RCC 7860 (cell line): Measurements from ENCODE around the gene CD84.
"Not testable (repeated sequence)": the region's sequence is repeated elsewhere in the genome, so short reads cannot be mapped to it uniquely, and the experiment has no call there.

Source experiments
- DNase-seq: peaks from one replicate; pipeline ENCODE4 v3.0.0-alpha.2; 2015; ENCODE audit warnings: low spot score
- FAIRE-seq: peaks from 2 replicates; lab custom pipeline; 2012; peaks lifted over from hg19 to GRCh38; lab: Jason Lieb, UNC

CD84 gene

GRCh38 chr1:160544647-160545046 lies 34.6 kb downstream of the CD84 start:
- no peak for FAIRE-seq
- no peak for DNase-seq

GRCh38 chr1:160542303-160542945 lies 36.9 kb downstream of the CD84 start:
- peak; percentile 32 for DNase-seq
- peak; percentile 86 for FAIRE-seq

GRCh38 chr1:160541622-160542302 lies 37.5 kb downstream of the CD84 start:
- peak; percentile 48 for FAIRE-seq

GRCh38 chr1:160540859-160541233 lies 38.5 kb downstream of the CD84 start:
- DNase-seq, result no peak
- FAIRE-seq, result no peak

More at GRCh38 chr1:160541622-160542302, 37.5 kb downstream of the CD84 start:
- DNase-seq, result peak; percentile 12

DNA sequence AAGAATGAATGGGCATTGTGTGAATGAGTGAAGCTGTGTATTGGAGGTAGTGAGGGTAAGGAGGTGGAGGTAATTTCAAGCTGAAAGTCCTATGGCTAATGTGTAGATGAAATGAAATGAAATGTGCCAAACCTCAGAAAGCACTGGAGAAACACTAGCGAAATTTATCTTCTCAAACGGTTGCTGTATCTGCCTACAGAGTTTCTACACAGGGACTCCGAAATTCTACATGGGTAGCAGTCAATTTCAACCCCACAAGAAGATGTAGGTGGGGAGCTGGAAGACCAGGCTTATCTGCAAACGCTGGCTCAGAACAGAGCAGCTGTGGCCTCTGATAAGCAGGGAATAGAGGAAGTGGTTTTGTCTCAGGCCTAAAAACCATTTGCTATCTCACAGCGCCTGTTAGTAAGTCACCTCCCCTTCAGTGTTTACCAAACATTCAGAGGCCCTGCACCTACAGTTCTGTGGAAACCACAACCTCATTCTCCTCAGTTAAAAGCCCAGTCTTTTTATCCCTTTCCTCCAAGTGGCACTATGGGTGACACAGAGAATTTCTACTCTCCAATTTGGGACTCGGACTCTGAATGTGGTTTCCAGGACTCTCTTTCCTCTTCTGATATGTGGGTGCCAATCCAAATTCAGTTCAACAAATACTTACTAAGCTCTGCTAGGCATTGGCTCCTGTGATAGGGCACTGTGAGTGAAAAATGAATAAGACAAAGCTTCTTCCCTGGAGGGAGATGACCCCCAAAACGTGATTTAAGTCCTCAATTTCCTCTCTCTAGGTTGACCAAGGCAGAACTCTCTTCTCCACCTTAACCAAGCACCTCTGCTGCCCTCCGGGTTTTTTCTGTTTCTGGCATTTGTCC lies 39.1 kb downstream of the CD84 start:
- no peak for FAIRE-seq
- no peak for DNase-seq

DNA sequence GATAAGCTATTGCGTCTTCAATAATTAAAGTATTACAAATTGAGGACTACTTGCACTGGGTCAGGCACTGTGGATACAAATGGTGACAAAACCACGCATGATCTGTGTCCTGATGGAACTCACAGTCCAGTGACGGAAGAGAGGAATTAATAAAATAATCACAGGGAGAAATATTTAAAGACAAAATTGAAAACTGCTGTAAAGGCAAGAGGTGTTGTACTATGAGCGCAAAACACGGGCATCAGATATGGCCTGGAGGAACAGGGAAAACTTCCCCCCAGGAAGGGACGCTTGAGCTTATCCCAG lies 39.7 kb downstream of the CD84 start:
- DNase-seq (no peak), FAIRE-seq (no peak)

DNA sequence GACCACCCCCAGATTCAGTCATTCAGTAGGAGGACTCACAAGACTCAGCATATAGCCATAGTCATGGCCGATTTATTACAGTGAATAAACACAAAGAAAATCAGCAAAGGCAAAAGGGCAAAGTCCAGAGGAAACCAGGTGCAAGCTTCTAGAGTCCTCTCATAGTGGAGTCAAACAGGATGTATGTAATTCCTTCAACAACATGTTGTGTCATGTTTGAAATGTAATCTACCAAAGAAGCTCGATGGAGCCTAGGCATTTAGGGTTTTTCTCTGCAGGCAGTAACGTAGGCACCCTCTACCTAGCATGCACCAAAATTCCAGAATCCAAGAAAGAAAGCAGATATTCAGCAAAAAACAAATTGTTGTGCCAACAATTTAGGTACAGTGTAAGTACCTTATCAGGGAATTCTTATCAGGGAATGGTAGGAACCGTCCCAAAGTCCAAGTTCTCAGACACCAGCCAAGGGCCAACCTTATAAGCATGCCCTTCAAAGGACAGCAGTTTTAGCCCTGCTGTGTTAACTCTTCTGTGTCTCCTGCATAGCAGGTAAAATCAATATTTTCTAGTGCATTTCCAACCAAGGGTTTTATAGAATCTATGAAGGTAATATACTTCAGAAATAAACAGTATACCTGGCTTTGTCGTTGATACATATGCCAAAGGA lies 40.2 kb downstream of the CD84 start:
- FAIRE-seq (no peak), DNase-seq (no peak)

DNA sequence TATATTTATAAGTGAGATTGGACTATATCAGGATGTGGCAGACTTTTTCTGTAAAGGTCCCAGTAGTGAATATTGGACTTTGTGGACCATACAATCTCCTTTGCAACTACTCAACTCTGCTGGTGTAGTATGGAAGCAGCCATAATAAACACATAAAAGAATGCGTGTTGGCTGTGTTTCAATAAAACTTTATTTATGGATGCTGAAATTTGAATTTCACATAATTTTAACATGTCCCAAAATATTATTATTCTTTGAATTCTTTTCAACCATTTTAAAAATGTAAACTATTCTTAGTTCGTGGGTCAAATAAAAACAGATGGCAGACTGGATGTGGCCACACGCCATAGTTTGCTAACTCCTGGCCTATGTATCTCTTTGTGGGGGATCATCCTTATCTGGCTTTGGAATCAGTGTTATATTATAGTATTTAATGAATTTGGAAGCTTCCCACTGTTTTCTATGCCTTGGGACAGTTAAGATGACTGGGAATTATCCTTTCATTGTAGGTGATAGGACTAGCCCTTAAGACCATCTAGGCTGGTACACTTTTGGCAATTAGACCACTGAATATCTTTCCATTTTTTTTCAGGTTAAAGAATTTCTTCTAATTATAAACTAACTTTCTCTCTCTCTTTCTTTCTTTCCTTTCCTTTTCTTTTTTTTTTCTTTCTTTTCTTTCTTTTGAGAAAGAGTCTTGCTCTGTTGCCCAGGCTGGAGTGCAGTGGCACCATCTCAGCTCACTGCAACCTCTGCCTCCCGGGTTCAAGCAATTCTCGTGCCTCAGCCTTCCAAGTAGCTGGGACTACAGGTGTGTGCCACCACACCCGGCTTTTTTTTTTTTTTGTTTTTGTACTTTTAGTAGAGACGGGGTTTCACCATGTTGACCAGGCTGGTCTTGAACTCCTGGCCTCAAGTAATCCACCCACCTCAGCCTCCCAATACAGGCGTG lies 41.3 kb downstream of the CD84 start:
- DNase-seq (no peak), FAIRE-seq (no peak)

DNA sequence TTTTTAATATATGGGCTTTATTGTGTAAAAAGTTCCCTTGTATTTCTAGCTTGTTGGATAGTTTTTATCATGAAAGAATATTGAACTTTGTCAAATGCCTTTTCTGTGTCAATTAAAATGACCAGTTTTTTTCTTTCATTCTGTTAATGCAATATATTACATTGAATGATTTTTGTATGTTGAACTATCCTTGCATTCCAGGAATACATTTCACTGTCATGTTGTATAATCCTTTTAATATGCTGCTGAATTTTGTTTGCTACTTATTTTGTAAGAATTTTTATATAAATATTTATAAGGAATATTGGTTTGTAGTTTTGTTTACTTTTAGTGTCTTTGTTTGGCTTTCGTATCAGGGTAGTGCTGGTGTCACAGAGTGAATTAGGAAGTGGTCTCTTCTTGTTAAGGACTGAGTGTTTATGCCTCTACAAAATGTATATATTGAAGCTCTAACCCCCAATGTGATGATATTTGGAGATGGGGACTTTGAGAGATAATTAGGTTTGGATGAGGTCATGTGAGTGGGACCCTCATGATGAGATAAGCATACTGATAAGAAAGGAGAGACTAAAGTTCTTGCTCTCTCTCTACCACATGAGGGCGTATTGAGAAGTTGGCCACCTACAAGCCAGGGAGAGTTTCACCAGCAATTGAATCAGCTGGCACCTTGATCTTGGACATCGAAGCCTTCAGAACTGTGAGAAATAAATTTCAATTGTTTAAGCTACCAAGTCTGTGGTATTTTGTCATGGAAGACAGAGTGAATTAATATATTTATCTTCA lies 44.3 kb downstream of the CD84 start:
- no peak for FAIRE-seq

GRCh38 chr1:160532557-160532813 lies 46.8 kb downstream of the CD84 start:
- FAIRE-seq, DNase-seq: not testable (repeated sequence)

More for the DNA sequence above, 44.3 kb downstream of the CD84 start:
- DNase-seq, result no peak

GRCh38 chr1:160531809-160532556 lies 47.3 kb downstream of the CD84 start:
- FAIRE-seq, DNase-seq: not testable (repeated sequence)

- not testable (repeated sequence) for DNase-seq, FAIRE-seq
These were observed 49.8 kb downstream of the CD84 start for GRCh38 chr1:160529401-160529952.

DNA sequence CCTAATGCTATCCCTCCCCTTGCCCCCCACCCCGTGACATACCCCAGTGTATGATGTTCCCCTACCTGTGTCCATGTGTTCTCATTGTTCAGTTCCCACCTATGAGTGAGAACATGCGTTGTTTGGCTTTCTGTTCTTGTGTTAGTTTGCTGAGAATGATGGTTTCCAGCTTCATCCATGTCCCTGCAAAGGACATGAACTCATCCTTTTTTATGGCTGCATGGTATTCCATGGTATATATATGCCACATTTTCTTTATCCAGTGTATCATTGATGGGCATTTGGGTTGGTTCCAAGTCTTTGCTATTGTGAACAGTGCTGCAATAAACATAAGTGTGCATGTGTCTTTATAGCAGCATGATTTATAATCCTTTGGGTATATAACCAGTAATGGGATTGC lies 55.5 kb downstream of the CD84 start:
- DNase-seq, FAIRE-seq: not testable (repeated sequence)

DNA sequence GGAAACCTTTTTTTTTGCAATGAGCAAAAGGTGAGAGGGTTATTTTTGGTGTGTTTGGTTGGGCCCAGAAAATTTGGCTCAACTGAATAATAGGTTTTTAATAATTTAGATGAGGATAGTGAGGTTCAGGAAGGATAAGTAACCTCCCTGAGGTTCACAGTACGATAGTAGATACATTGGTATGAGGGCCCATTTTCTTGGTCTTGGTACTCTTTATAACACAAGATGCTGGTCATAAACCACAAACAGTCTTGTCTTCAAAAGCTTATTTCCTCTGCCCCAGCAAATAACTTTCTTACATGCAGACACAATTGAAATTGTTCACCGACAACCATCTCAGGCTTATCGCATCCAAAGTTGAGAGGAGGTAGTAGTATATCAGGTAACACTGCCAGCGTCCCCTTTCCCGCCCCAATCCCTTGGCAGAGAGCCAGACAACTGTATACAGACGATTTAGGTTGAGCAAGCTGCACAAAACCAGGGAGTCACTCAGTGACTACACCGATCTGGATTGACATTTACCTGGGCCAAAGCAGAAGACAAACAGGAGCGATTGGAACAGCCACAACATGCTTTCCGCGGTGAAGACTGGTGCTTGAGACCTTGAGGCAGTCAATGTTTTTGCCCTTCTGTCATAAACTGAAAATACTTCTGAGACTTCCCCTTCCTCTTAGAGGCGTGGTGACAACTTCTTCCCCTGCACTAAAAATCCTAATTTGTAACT lies 56.5 kb downstream of the CD84 start, which contains the start of gene SLAMF6:
Gene SLAMF6 (minus strand): TSS at position 634 of the 724 bp plus-strand sequence. CDS start 63 bp downstream, at position 571.
- DNase-seq (no peak), FAIRE-seq (no peak)

DNA sequence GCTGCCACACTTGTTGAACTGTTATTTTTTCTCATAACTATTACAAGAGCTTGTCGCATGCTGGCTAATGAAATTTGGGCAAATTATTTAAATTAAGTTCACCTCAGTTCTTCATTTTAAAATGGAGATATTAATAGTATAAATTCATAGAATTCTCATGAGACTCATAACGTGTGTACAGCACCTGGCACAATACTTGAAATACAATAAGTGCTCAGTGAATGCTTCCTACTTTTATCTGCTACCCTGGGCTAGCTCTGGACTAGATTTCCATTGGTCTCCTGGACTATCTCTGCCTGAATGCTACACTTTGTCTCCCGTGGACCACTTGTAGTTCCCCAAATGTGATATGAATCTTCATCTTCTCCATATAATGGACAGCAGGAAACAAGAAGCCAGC lies 57.2 kb downstream of the CD84 start:
- DNase-seq (no peak), FAIRE-seq (no peak)

DNA sequence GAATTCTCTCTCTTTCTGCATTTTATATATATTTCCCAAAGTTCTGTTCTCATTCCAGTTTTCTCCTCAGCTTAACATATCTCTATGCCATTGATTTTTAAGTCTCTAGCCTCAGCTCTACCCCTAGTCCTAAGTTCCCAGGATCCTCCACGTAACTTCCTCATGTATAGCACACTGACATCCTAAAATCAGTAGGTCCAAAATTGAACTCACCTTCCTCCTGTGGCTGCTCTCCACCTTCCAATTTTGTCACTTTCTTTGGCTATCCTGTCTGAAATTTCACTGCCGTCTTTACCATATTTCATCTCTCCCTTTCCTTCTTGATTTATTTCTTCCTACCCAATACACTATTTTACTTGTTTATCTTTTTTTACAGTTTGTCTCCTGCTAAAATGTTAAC lies 57.7 kb downstream of the CD84 start:
- DNase-seq (no peak), FAIRE-seq (no peak)

DNA sequence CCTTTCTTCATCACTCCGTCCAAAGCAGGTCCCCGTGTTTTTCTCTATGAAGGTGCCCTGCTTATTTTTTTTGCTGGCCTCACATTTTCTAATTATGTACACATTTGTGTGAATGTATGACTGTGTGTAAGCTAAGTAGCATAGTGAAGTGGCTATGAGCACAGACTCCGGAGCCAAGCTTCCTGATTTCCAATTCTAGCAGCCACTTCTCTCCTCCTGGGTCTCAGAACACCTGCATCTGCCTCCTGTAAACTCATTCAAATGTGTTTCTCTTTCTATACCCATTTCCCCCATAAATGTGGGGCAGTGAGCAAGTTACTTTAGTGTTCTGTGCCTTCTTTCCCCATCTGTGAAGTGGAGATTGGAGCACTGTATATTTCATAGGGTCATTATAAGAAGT lies 58.3 kb downstream of the CD84 start:
- DNase-seq (no peak), FAIRE-seq (no peak)

DNA sequence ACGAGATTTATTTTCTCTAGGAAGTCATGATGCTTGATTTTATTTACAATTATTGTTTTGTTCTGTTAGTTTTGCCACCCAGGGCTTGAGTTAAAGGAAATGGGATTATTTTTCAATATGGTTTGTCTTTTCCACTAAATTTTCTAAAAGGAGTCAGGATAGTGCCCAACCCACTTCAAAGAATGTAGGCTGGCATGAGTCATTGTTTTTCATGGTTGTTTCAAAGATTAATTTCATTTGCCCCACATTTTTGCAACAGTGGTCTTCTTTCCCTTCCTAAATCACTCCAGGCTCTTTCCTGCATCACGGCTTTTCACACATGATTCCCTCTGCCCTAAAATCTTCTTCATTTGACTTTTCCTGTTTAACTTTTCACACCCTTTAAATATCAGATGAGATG lies 58.7 kb downstream of the CD84 start:
- DNase-seq, result no peak
- FAIRE-seq, result no peak
